ENCODE measurements around the gene DRD2.

DRD2 gene

DNA sequence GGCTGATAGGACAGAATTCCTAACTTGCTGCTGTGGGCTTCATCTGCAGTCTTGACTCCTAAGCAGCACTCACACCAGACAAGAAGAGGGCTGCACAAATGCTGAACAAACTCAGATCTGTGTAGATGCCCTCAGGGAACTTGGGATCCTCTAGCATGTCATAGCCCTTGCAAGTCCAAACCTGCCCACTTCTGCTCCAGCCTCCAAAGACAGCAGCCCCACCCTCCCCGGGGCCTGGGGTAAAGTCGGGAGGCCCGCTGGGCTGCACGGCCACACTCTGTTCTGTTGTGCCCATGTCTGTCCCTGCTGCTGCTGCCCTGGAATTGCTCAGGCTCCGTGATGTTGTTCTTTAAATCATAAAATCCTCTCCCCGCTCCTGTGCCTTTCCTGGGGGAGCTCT lies 28.3 kb downstream of the DRD2 start:
- H3K4me2 ChIP-seq: no peak overlapping the region
- H3K79me2 ChIP-seq (ENCODE audit: insufficient read depth, low read depth): no peaks in the 10 kb centered on the region
- no peak overlapping the region for H3K27ac ChIP-seq
- H3K36me3 ChIP-seq (ENCODE audit: insufficient read depth): no peaks in the 10 kb centered on the region
- no peak overlapping the region for H3K9ac ChIP-seq
- H4K20me1 ChIP-seq (ENCODE audit: insufficient read depth): no peaks in the 10 kb centered on the region
- H3K4me1 ChIP-seq (ENCODE audit: low read depth, poor library complexity, severe bottlenecking): no peaks in the 10 kb centered on the region
- no peak overlapping the region for H2AFZ ChIP-seq (ENCODE audit: low read depth)
- no peaks in the 10 kb centered on the region for H3K27me3 ChIP-seq (ENCODE audit: insufficient read depth, low read depth)
- H3K4me3 ChIP-seq (IDR thresholded peaks at IDR 0.05; ENCODE audit: insufficient read depth, low read depth, low read length): no peak overlapping the region
- TF ChIP-seq, protein P1, sequence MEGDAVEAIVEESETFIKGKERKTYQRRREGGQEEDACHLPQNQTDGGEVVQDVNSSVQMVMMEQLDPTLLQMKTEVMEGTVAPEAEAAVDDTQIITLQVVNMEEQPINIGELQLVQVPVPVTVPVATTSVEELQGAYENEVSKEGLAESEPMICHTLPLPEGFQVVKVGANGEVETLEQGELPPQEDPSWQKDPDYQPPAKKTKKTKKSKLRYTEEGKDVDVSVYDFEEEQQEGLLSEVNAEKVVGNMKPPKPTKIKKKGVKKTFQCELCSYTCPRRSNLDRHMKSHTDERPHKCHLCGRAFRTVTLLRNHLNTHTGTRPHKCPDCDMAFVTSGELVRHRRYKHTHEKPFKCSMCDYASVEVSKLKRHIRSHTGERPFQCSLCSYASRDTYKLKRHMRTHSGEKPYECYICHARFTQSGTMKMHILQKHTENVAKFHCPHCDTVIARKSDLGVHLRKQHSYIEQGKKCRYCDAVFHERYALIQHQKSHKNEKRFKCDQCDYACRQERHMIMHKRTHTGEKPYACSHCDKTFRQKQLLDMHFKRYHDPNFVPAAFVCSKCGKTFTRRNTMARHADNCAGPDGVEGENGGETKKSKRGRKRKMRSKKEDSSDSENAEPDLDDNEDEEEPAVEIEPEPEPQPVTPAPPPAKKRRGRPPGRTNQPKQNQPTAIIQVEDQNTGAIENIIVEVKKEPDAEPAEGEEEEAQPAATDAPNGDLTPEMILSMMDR (conservative IDR thresholded peaks at IDR 0.05; ENCODE audit: low read depth, low read length): no peak

DNA sequence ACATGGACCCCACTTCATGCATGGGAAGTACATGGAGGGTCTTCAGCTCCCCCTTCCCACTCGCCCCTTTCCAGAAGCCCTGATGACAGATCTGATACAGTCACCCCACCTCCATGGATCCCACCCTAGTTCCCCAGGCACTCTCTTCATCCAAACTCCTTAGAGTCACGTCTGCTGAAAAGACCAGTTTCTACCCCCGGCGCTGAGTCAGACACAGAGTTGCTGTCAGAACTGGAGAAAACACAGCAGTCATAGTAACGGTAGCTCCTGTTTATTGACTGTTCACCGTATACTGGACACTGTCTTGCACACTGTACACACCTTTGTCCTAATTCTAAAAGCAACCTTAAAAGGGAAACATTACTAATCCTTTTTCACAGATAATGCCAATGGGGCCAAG lies 29.1 kb downstream of the DRD2 start:
- H3K36me3 ChIP-seq (ENCODE audit: insufficient read depth): no peaks in the 10 kb centered on the region
- H2AFZ ChIP-seq (ENCODE audit: low read depth): no peak overlapping the region
- no peak overlapping the region for H3K4me3 ChIP-seq (IDR thresholded peaks at IDR 0.05; ENCODE audit: insufficient read depth, low read depth, low read length)

DNA sequence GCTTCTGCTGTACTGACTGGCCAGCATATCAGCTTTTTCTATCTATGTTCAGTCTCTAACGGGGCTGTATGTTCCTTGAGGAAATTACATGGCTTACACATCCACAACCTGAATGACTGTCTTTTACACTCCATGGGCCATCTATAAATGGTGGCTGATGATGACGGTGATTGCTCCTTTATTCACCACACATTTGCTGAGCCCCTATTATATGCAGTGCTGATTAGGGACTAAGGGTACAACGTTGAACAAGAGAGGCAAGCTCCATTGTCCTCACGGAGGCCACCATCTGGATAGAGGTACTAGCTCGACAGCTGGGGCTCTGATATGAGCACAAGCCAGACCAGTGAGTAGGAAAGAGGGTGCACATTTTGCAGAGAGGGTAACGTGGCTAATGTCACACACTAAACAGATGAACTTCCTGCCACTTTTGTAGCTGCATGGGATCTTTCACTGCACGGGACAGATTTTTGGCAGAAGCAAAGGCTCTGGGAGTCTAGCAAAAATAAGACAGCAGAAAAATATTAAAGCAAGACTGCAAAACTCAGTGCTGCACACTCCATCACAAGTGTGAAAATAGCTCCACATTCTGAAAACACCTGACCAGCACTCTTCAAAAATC lies 30.6 kb downstream of the DRD2 start:
- no peak overlapping the region for H2AFZ ChIP-seq (ENCODE audit: low read depth)
- H3K36me3 ChIP-seq (ENCODE audit: insufficient read depth): no peaks in the 10 kb centered on the region
- no peak overlapping the region for H3K4me3 ChIP-seq (IDR thresholded peaks at IDR 0.05; ENCODE audit: insufficient read depth, low read depth, low read length)
- H3K4me1 ChIP-seq (ENCODE audit: low read depth, poor library complexity, severe bottlenecking): no peaks in the 10 kb centered on the region
- H4K20me1 ChIP-seq (ENCODE audit: insufficient read depth): no peaks in the 10 kb centered on the region
- no peak overlapping the region for H3K9ac ChIP-seq
- H3K27me3 ChIP-seq (ENCODE audit: insufficient read depth, low read depth): no peaks in the 10 kb centered on the region
- H3K27ac ChIP-seq: no peak overlapping the region
- H3K79me2 ChIP-seq (ENCODE audit: insufficient read depth, low read depth): no peaks in the 10 kb centered on the region
- TF ChIP-seq, protein P1 (conservative IDR thresholded peaks at IDR 0.05; ENCODE audit: low read depth, low read length): no peak
- no peak overlapping the region for H3K4me2 ChIP-seq

More for the DNA sequence above, 29.1 kb downstream of the DRD2 start:
- no peaks in the 10 kb centered on the region for H4K20me1 ChIP-seq (ENCODE audit: insufficient read depth)
- no peaks in the 10 kb centered on the region for H3K27me3 ChIP-seq (ENCODE audit: insufficient read depth, low read depth)
- TF ChIP-seq, protein P1 (conservative IDR thresholded peaks at IDR 0.05; ENCODE audit: low read depth, low read length): no peak
- H3K9ac ChIP-seq: no peak overlapping the region
- H3K4me2 ChIP-seq: no peak overlapping the region
- H3K27ac ChIP-seq: no peak overlapping the region
- no peaks in the 10 kb centered on the region for H3K4me1 ChIP-seq (ENCODE audit: low read depth, poor library complexity, severe bottlenecking)
- H3K79me2 ChIP-seq (ENCODE audit: insufficient read depth, low read depth): no peaks in the 10 kb centered on the region

DNA sequence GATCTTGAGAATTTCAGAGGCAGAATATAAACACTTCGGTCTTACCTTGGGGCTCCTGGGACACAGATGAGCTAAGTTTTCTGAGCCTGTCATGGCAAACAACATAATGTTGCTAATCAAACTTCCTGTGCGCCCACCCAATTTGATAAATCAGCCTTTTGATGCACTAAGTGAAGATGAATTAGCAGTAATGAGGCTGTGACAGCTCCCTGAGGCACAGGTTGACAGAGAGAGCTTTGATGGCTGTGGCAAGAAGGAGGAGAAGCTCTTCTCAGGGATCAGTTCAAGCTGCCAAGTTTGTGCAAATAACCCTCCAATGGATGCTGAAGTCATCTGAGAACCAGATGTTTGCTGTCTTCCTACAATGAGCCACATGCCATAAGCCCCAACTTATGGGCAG lies 34.4 kb downstream of the DRD2 start:
- TF ChIP-seq, protein P1 (conservative IDR thresholded peaks at IDR 0.05; ENCODE audit: low read depth, low read length): no peak
- Histone ChIP-seq H3K9ac (no peak overlapping the region), H3K4me2 (no peak overlapping the region), H3K27me3 (ENCODE audit: insufficient read depth, low read depth) (no peaks in the 10 kb centered on the region), H3K4me3 (IDR thresholded peaks at IDR 0.05; ENCODE audit: insufficient read depth, low read depth, low read length) (no peak overlapping the region), H3K36me3 (ENCODE audit: insufficient read depth) (no peaks in the 10 kb centered on the region), H4K20me1 (ENCODE audit: insufficient read depth) (no peaks in the 10 kb centered on the region), H3K4me1 (ENCODE audit: low read depth, poor library complexity, severe bottlenecking) (no peaks in the 10 kb centered on the region), H3K79me2 (ENCODE audit: insufficient read depth, low read depth) (no peaks in the 10 kb centered on the region), H3K27ac (no peak overlapping the region), H2AFZ (ENCODE audit: low read depth) (no peak overlapping the region)

Data from KMS-11 (cell line).